HG03575 (cell line): ENCODE results near the gene SEPHS2.
"Not testable (repeated sequence)": the region's sequence is repeated elsewhere in the genome, so short reads cannot be mapped to it uniquely, and the experiment has no call there.

Experiments
- ATAC-seq: cut with Tn5 transposase; IDR thresholded peaks from one replicate; pipeline ENCODE4 v1.9.1; 2021; ENCODE audit not compliant: unreplicated experiment, insufficient number of reproducible peaks, low FRiP score; ENCODE audit errors: extremely low read depth

The SEPHS2 gene

DNA sequence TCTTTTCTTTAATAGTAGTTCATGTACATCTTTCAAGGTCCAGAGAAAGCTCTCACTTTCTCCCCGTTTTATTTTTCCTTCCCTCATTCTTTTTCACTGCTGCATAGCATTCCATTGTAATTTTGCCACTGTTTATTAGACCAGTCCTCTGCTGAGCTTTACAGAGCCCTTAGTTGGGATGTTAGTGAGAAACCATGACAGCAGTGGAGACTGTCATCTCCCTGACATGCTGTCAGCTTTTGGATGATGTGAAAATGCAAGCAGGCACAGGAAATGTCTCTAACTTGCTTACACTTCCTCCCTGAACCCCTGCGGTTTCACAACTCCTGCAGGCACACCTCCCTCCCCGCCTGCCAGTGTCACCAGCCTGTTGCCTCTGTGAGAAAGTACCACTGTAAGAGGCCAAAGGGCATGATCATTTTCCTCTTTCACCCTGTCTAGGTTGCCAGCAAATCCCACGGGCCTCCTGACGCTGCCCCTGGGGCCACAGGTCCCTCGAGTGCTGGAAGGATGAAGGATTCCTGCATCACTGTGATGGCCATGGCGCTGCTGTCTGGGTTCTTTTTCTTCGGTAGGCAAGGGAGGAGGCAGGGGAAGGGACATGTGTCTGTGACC lies 26.8 kb upstream of the SEPHS2 start, which contains the start of gene ITGAL:
TSS of gene ITGAL (plus strand) at position 415 of the 615 bp plus-strand sequence. CDS start at position 511, 96 bp downstream.
- ATAC-seq: no peak

- ATAC-seq: no peak
These were observed 24.9 kb upstream of the SEPHS2 start for GRCh38 chr16:30470632-30470995.

DNA sequence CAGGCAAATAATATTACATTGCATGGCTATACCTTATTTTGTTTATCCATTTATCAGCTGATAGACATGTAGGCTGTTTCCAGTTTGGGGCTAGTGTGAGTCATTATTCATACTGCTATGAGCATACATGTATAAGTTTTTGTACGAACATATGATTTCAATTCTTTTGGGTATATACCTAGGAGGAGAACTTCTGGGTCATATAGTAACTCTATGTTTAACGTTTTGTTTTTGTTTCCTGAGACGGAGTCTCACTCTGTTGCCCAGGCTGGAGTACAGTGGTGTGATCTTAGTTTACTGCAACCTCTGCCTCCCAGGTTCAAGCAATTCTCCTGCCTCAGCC lies 24.5 kb upstream of the SEPHS2 start:
- ATAC-seq: no peak

GRCh38 chr16:30464078-30464477 lies 18.4 kb upstream of the SEPHS2 start:
- no peak for ATAC-seq

- not testable (repeated sequence) for ATAC-seq
These were observed 15.8 kb upstream of the SEPHS2 start for GRCh38 chr16:30461426-30461825.

GRCh38 chr16:30459456-30459855 lies 13.8 kb upstream of the SEPHS2 start:
- no peak for ATAC-seq

GRCh38 chr16:30458561-30459394 lies 13.1 kb upstream of the SEPHS2 start:
- peak; percentile 56 for ATAC-seq

DNA sequence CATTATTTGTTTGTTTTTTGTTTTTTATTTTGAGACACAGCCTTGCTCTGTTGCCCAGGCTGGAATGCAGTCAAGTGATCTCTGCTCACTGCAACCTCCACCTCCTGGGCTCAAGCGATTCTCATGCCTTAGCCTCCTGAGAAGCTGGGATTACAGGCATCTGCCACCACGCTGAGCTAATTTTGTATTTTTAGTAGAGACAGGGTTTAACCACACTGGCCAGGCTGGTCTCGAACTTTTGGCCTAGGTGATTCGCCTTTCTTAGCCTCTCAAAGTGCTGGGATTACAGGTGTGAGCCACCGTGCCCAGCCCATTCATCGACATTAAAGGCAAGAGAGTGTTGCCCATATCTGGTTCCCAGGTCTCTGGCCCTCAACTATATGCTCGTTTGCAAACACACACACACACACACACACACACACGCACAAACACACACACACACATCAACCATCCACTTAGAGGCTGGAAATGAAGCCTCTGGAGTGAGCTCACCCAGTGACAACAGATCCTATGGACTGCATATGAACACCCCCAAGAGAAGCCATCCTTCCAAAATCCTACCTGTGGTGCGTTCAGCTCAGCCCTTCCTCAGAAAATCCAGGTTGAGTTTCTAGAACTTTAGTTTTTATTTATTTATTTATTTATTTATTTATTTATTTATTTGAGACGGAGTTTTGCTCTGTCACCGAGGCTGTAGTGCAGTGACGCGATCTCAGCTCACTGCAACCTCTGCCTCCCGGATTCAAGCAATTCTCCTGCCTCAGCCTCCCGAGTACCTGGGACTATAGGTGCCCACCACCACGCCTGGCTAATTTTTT lies 12.3 kb upstream of the SEPHS2 start:
- no peak for ATAC-seq

DNA sequence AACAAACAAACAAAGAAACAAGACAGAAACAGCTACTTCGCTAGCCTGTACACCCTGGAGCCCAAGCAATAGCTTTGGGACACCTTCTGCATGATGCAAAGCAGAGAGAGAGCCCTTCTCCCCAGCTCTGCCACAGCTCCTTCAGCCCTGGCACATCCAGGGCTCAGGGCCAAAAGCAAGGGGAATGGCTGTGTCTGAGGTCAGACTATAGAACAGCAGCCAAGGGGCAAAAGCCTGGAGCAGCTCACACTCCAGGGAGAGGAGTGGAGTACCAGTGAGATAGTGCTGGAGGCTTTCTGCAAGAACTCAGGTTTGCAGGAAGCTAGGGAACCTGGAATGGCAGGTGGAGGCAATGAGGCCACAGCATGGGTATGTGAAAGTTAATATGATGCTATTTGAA lies 11.6 kb upstream of the SEPHS2 start:
- no peak for ATAC-seq

- ATAC-seq: no peak
These were observed 10.6 kb upstream of the SEPHS2 start for GRCh38 chr16:30456302-30456701.

DNA sequence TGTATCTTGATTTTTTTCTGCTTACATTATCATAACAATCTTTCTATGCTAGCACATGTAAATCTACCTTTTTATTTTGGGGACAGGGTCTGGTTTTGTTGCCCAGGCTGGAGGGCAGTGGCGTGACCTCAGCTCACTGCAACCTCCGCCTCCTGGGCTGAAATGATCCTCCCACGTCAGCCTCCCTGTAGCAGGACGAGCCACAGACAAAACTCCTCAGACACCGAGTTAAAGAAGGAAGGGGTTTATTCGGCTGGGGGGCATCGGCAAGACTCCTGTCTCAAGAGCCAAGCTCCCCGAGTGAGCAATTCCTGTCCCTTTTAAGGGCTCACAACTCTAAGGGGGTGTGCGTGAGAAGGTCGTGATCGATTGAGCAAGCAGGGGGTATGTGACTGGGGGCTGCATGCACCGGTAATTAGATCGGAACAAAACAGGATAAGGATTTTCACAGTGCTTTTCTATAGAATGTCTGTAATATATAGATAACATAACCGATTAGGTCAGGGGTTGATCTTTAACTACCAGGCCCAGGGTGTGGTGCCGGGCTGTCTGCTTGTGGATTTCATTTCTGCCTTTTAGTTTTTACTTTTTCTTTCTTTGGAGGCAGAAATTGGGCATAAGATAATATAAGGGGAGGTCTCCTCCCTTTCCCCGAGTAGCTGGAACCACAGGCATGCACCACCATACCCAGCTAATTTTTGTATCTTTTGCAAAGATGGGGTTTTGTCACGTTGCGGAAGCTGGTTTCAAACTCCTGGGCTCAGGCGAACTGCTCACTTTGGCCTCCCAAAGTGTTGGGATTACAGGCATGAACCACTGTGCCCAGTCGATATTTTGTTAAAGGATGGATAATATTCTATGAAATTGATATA lies 7.3 kb upstream of the SEPHS2 start:
- ATAC-seq: not testable (repeated sequence)

DNA sequence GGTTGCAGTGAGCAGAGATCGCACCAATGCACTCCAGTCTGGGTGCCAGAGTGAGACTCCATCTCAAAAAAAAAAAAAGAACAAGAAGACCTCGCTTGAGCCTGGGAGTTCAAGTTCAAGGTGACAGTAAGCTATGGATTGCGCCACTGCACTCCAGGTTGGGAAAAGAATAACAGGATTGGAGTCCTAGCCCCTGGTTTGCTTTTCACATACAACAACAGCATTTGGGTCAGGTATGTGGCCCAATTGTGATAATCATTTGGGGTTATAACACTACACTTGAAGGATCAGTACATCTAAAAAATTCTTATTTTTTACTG lies 3.4 kb upstream of the SEPHS2 start:
- no peak for ATAC-seq

DNA sequence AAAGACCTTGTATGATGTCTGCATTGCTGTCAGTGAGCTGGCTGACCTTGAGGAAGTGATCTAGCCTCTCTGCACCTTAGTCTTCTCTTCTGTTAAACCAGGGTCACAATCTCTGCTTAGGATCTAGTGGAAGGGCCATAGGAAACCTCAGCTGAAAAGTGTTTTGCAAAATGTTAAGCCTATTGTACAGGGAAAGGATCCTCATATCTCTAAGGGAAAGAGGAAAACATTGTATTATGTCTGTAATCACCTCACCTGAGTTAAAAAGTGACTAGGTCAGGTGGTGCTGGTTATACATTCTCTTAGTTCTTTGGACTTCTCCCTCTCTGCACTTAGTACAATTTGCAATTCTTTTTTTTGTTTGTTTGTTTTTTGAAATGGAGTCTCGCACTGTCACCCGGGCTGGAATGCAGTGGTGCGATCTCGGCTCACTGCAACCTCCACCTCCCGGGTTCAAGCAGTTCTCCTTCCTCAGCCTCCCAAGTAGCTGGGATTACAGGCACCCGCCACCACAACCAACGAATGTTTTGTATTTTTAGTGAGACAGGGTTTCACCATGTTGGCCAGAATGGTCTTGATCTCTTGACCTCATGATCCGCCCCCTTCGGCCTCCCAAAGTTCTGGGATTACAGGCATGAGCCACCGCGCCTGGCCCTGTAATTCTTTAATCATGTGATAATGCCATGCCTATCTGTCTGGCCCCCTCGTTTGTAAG lies 2.0 kb upstream of the SEPHS2 start:
- ATAC-seq: no peak

GRCh38 chr16:30446203-30446595 lies 525 bp upstream of the SEPHS2 start:
- no peak for ATAC-seq

GRCh38 chr16:30445149-30445407 lies 596 bp downstream of the SEPHS2 start:
- ATAC-seq: no peak

DNA sequence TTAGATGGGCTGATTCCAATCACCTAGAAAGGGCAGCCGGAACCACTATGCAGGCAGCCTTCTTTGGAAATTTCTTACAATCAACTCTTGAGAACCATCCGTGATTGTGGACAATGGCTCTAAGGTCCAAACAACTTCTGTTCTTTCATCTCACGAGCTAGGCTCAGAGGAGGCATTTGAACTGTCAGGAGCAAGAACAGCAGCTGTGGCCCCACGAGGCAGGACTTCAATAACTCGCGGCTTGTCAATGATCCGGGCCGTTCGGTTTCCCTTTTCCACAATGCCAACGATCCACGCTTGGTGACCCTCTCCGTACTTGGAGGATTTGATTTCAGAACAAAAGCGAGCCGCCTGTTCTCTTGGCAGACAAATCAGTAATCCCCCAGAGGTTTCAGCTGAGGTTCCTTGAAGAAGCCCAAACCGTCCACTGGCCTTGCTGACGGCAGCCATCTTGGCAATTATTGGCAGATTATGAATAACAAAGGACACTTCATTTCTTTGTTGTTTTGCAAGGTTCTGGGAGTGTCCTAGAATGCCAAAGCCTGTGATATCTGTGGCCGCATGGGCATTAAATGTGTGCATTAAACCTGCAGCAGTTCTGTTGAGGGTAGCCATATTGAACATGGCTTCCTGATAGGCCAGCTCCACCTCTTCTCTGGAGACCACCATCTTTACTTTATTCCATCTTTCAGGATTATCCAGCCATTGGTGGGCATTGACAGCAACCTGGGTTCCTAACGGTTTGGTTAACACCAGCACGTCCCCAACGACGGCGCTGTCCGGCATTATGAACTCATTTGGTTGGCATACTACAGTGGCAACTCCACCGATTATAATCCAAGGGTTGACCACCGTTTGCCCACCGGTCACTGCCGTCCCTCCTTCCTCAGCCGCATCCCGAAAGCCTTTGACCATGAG lies 1.2 kb downstream of the SEPHS2 start:
- ATAC-seq: no peak

GRCh38 chr16:30443631-30444030 lies 2.0 kb downstream of the SEPHS2 start:
- ATAC-seq: no peak
